Activated CD4-positive, alpha-beta T cell treated with anti-CD3 and anti-CD28 coated beads, Interleukin-2, amount 10 ng/mL, durations not matched to agents 7 days and 5 days (primary cell): Measurements from ENCODE around the gene HUNK. TPM values are rescaled to one million over a fixed set of nuclear protein-coding genes. Genes with fewer than 3 reads are reported as not detected.
"Not testable (repeated sequence)": the region's sequence is repeated elsewhere in the genome, so short reads cannot be mapped to it uniquely, and the experiment has no call there.

Experiments used
- CTCF ChIA-PET: fragments of 350-600 bp; sonication (Branson Sonifier 250); formaldehyde crosslinking; loops from one replicate; lab custom pipeline; 2021; ENCODE audit warnings: antibody characterized with exemption; lab: Charles Lee
- POLR2A ChIA-PET: fragments of 350-600 bp; sonication (Branson Sonifier 250); formaldehyde crosslinking; loops from one replicate; lab custom pipeline; 2021; ENCODE audit warnings: antibody characterized with exemption; lab: Charles Lee
- DNase-seq: peaks from one replicate; pipeline ENCODE4 v3.0.0-alpha.2; 2020
- H3K27ac Mint-ChIP-seq: one replicate; pipeline ENCODE4 v1.8.0; 2021; ENCODE audit warnings: mild to moderate bottlenecking, moderate library complexity, mixed read lengths
- H3K27me3 Mint-ChIP-seq: one replicate; pipeline ENCODE4 v1.8.0; 2021; ENCODE audit warnings: mixed read lengths
- H3K36me3 Mint-ChIP-seq: one replicate; pipeline ENCODE4 v1.8.0; 2021; ENCODE audit warnings: low read depth, mixed read lengths
- H3K4me1 Mint-ChIP-seq: one replicate; pipeline ENCODE4 v1.8.0; 2021; ENCODE audit warnings: mixed read lengths
- H3K4me3 Mint-ChIP-seq: one replicate; pipeline ENCODE4 v1.8.0; 2021; ENCODE audit warnings: mild to moderate bottlenecking, moderate library complexity, mixed read lengths
- H3K9me3 Mint-ChIP-seq: one replicate; pipeline ENCODE4 v1.8.0; 2021; ENCODE audit warnings: mixed read lengths
- total RNA-seq, 2 experiments: library from RNA; stranded (reverse); gene quantifications; one replicate each; pipeline ENCODE4 v1.2.3, GENCODE V29; 2021

The HUNK gene
- total RNA-seq, 2 experiments from 2014 or later: 0.15 to 0.17 TPM

DNA sequence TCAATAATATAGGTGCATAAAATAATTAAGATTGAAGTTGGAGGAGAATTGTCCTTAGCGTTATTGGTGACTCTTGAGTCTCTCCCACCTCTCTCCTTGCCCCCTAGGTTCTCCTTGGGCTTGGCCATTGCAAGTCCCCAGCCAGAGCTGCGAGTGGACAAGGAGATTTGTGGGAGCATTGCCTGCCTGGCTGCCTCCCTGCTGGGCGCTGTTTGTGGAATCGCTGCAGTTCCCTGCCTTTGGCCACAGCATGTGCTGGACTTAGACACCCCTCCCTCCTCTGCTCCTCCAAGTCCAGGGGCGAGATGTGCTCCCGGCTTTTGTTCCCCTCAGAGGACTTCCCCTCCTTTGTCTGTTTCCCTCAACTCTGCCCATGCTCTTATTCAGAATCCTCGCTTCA is 21.9 kb upstream of the HUNK start:
- no peak overlapping the region for H3K27ac Mint-ChIP-seq

DNA sequence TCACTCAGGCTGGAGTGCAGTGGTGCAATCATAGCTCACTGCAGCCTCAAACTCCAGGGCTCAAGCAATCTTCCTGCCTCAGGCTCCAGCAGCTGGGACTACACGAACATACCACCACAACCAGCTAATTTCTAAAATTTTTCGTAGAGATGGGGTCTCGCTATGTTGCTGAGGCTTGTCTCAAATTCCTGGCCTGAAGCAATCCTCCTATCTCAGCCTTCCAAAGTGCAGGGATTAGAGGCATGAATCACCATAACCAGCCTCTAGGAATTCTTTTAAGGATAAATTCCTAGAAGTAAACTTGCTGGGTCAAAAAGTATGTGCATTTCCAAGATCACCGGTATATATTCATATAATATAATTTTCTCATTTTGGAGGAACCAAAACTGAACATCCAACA is 17.6 kb upstream of the HUNK start:
- ChIA-PET CTCF (no interaction called here), POLR2A (no interaction called here)
- H3K36me3 Mint-ChIP-seq: no peaks in the 10 kb centered on the region
- H3K27ac Mint-ChIP-seq: no peak overlapping the region
- no peak overlapping the region for H3K4me3 Mint-ChIP-seq
- peaks cover 3% of the 10 kb centered on the region for H3K27me3 Mint-ChIP-seq
- H3K4me1 Mint-ChIP-seq: no peaks in the 10 kb centered on the region
- no peaks in the 10 kb centered on the region for H3K9me3 Mint-ChIP-seq
- DNase-seq: no peak

More for the DNA sequence above, 21.9 kb upstream of the HUNK start:
- H3K4me1 Mint-ChIP-seq: no peaks in the 10 kb centered on the region
- H3K27me3 Mint-ChIP-seq: peaks cover 4% of the 10 kb centered on the region
- H3K36me3 Mint-ChIP-seq: no peaks in the 10 kb centered on the region
- ChIA-PET POLR2A (no interaction called here), CTCF (no interaction called here)
- no peaks in the 10 kb centered on the region for H3K9me3 Mint-ChIP-seq
- DNase-seq: no peak
- no peak overlapping the region for H3K4me3 Mint-ChIP-seq

DNA sequence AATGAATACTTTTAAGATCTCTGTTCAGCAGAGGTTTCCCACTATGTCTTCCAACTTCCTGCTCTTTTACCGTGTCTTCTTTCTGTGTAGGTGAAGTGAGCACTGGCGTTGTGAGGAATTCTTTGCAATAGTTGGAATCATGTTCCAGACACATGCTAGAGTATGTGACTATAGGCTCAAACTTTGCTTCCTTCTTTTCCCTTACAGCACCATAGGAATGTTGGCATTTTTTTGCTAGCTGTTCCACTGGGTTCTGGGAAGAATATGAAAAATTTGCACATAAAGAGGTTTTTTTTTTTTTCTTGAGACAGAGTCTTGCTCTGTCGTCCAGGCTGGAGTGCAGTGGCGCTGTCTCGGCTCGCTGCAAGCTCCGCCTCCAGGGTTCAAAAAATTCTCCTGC is 15.7 kb upstream of the HUNK start:
- H3K4me1 Mint-ChIP-seq: no peaks in the 10 kb centered on the region
- no peaks in the 10 kb centered on the region for H3K36me3 Mint-ChIP-seq
- H3K27me3 Mint-ChIP-seq: peaks cover 3% of the 10 kb centered on the region
- POLR2A ChIA-PET: no interaction called here
- CTCF ChIA-PET: no interaction called here
- H3K27ac Mint-ChIP-seq: no peak overlapping the region
- no peak for DNase-seq
- H3K4me3 Mint-ChIP-seq: no peak overlapping the region
- H3K9me3 Mint-ChIP-seq: no peaks in the 10 kb centered on the region

DNA sequence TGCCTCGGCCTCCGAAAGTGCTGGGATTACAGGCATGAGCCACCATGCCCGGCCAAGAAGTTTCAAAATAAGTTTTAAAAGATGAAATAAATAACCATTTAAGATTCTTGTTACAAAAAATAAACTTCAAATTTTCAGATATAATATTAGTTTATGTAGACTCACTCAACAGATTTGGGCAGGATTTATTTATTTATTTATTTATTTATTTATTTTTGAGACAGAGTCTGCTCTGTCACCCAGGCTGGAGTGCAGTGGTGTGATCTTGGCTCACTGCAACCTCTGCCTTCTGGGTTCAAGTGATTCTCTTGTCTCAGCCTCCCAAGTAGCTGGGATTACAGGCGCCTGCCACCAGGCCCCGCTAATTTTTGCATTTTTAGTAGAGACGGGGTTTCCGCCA is 15.2 kb upstream of the HUNK start:
- H3K9me3 Mint-ChIP-seq, H3K27me3 Mint-ChIP-seq, H3K36me3 Mint-ChIP-seq, DNase-seq, H3K27ac Mint-ChIP-seq, H3K4me3 Mint-ChIP-seq, POLR2A ChIA-PET, CTCF ChIA-PET, H3K4me1 Mint-ChIP-seq: not testable (repeated sequence)

DNA sequence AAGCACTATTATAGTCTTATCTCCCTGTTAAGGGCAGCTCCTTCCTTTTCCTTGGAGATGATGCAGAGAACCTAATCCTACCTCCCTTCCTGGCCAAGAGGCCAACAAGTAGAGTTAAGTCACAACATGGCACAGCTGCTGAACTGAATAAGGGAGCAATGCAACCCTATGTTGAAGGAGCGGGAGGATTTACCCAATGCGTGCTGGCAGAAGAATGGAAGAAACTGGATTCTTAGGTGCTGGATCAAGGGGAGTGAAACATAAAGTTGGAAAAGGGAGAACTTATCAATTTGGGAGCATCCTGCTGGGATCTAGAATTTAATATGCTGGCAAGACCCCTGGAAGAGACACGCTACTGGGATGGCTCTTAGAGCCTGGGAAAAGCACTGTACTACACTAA is 12.0 kb upstream of the HUNK start:
- H3K4me3 Mint-ChIP-seq: no peak overlapping the region
- no peak overlapping the region for H3K27ac Mint-ChIP-seq
- no peak for DNase-seq
- no peaks in the 10 kb centered on the region for H3K27me3 Mint-ChIP-seq
- no peaks in the 10 kb centered on the region for H3K4me1 Mint-ChIP-seq
- CTCF ChIA-PET: no interaction called here
- H3K9me3 Mint-ChIP-seq: no peaks in the 10 kb centered on the region
- H3K36me3 Mint-ChIP-seq: no peaks in the 10 kb centered on the region
- POLR2A ChIA-PET: no interaction called here

DNA sequence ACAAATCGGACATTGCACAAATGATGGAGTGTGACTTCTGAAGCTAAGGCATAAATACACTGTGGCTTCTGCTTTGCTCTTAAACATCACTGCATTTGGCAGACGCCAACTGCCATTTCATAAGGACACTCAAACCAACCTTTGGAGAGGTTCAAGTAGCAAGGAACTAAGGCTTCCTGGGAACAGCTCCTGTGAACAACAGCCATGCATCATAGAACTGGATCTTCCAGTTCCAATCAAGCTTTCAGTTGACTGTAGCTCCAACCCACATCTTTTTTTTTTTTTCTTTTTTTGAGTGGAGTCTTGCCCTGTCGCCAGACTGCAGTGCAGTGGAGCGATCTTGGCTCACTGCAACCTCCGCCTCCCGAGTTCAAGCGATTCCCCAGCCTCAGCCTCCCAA is 10.7 kb upstream of the HUNK start:
- H3K27ac Mint-ChIP-seq: no peak overlapping the region
- no peaks in the 10 kb centered on the region for H3K9me3 Mint-ChIP-seq
- H3K4me1 Mint-ChIP-seq: no peaks in the 10 kb centered on the region
- H3K4me3 Mint-ChIP-seq: no peak overlapping the region
- no peak for DNase-seq
- no peaks in the 10 kb centered on the region for H3K36me3 Mint-ChIP-seq
- H3K27me3 Mint-ChIP-seq: no peaks in the 10 kb centered on the region
- POLR2A ChIA-PET: interaction anchor here (0.5 kb wide), 1 partner anchor 153 kb away, joined by 5 read pairs; no protein-coding TSS in a partner anchor
- CTCF ChIA-PET: interaction anchor here (0.6 kb wide), 1 partner anchor 598 kb away, joined by 3 read pairs; no protein-coding TSS in a partner anchor

DNA sequence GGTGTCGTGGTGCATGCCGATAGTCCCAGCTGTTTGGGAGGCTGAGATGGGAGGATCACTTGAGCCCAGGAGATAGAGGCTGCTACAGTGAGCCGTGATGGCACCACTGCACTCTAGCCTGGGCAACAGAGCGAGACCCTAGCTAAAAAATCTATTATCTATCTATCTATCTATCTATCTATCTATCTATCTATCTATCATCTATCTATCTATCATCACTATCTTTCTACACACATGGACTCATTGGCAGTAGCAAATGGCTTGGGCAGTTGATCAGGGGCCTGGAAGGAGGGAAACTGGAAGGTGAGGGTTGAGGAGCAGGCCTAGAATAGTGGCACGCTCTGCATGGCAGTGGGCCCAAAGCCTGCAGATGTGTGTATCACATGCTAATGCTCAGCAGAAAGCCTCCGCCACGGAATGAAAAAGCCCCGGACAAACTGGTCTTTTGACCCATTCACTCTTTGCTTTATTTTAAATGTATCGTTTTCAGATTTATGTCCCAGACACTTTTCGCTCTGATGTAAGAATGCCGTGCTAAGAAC is 7.3 kb upstream of the HUNK start:
- no peak overlapping the region for H3K27ac Mint-ChIP-seq
- no peak for DNase-seq
- no peaks in the 10 kb centered on the region for H3K36me3 Mint-ChIP-seq
- no peaks in the 10 kb centered on the region for H3K4me1 Mint-ChIP-seq
- H3K27me3 Mint-ChIP-seq: peaks cover 20% of the 10 kb centered on the region
- H3K9me3 Mint-ChIP-seq: no peaks in the 10 kb centered on the region
- POLR2A ChIA-PET: no interaction called here
- no peak overlapping the region for H3K4me3 Mint-ChIP-seq
- CTCF ChIA-PET: no interaction called here

DNA sequence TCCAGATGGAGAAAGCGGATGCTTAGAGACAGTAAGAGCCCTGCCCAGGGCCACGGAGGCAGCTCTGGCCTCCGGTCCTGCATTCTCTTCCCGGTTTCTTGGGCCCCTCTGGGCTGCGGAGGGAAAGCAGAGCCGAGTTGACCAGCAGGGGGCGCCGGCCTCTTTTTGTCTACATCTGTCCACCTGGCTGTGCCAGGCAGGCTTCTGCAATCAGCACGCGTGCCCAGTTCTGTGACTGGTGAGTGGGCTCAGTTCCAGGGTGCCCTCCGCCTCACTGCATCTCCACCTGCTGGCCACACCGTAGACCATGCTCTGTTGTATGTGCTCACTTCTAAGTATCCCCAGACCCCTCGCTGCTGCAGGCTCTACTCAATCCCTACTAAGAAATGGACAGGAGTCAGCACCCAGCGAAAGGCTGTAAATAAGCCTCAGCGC is 6.7 kb upstream of the HUNK start:
- H3K4me3 Mint-ChIP-seq: no peak overlapping the region

DNA sequence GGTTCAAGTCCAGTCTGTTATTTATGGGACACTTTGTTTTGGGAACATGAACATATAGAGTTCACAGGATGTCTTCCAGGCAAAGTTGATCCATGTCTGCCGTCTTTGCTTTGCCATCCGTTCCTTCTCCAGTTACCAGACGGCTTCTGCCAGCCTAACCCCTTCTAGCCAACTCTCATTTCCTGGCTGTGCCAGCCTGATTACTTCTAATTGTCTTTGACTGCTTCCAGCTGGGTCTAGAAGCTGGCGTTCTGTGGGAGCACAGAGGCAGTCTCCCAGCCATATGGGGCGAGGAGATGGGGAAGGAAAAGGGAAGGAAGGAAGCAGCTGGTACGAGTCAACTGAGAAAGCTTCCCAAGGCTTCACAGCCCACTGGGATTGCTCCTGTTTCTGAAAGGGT is 3.1 kb upstream of the HUNK start:
- ChIA-PET CTCF (no interaction called here), POLR2A (no interaction called here)
- Mint-ChIP-seq H3K9me3 (no peaks in the 10 kb centered on the region), H3K27me3 (peaks cover 41% of the 10 kb centered on the region), H3K36me3 (no peaks in the 10 kb centered on the region), H3K4me3 (no peak overlapping the region), H3K4me1 (peaks cover 8% of the 10 kb centered on the region), H3K27ac (no peak overlapping the region)
- DNase-seq: no peak

More for the DNA sequence above, 6.7 kb upstream of the HUNK start:
- Mint-ChIP-seq H3K27me3 (peaks cover 23% of the 10 kb centered on the region), H3K9me3 (no peaks in the 10 kb centered on the region), H3K4me1 (no peaks in the 10 kb centered on the region), H3K27ac (no peak overlapping the region), H3K36me3 (no peaks in the 10 kb centered on the region)
- CTCF ChIA-PET: no interaction called here
- POLR2A ChIA-PET: no interaction called here
- peak; percentile 73 for DNase-seq

DNA sequence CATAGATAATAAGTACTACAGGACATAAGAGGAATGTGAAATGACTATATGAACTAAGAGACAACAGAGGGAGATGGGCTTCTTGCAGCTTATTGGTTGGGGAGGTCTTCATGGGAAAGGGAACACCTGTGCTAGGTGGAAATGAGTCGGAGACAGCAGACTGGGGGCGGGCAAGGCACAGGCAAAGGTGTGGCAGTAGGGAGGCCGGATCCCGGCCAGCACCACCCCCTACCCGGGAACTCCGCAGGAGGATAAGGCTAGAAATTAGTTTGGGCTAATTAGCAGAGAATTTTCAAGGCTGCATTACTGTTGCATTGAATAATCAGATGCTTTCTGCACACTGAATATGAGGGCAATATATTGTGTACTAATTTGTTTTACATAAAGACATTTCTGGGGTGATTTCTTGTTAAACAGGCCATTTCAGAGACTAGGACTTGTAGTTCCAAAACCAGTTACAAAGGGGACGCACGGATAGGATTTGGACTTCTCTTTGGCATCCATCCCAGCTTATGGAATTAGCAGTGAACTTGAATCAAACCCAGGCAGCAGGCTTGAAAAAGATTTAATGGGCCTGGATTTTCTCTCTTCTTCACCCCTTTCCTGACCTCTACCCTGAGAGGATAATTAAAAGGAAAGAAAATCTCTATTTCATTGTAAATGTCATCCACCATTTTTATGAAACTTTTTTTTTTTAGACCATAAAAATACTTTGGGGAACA is 2.2 kb upstream of the HUNK start:
- CTCF ChIA-PET: no interaction called here
- POLR2A ChIA-PET: no interaction called here
- no peak for DNase-seq
- Mint-ChIP-seq H3K4me1 (peaks cover 8% of the 10 kb centered on the region), H3K9me3 (no peaks in the 10 kb centered on the region), H3K4me3 (no peak overlapping the region), H3K27ac (no peak overlapping the region), H3K36me3 (no peaks in the 10 kb centered on the region), H3K27me3 (peaks cover 48% of the 10 kb centered on the region)

DNA sequence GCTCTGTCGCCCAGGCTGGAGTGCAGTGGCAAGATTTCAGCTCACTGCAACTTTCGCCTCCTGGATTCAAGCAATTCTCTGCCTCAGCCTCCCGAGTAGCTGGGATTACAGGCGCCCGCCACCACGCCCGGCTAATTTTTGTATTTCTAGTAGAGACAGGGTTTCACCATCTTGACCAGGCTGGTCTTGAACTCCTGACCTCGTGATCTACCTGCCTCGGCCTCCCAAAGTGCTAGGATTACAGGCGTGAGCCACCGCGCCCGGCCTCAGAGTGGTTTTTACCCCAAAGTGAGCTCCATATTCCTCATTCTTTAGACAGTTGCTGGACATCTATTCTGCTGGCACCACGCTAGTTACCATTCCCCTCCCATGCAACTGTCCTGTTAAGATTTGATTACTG is 1.4 kb upstream of the HUNK start:
- POLR2A ChIA-PET, CTCF ChIA-PET, H3K4me3 Mint-ChIP-seq, H3K4me1 Mint-ChIP-seq, H3K36me3 Mint-ChIP-seq, H3K9me3 Mint-ChIP-seq, H3K27ac Mint-ChIP-seq, DNase-seq: not testable (repeated sequence)
- H3K27me3 Mint-ChIP-seq: peaks cover 55% of the 10 kb centered on the region

DNA sequence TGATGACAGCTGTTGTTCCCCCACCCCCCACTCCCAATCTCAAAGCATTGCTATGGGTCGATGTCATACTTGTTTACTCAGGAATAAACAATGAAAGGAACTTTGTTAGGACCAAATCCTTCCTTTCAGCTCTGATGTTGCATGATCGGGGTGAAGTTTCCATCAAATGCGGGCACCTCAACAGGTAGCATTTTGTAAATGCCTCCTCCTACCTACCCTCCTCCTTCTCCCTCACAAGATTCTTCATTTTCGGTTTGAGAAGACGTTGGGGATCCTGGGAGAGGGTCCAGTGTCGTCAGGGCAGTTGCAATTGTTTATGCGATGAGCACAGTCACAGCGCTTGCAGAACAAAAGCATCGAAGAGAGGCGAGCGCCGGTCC is 758 bp upstream of the HUNK start:
- H3K9me3 Mint-ChIP-seq: no peaks in the 10 kb centered on the region
- no peak for DNase-seq
- H3K27me3 Mint-ChIP-seq: peaks cover 57% of the 10 kb centered on the region
- POLR2A ChIA-PET: no interaction called here
- H3K27ac Mint-ChIP-seq: no peak overlapping the region
- CTCF ChIA-PET: no interaction called here
- no peaks in the 10 kb centered on the region for H3K36me3 Mint-ChIP-seq
- peaks cover 8% of the 10 kb centered on the region for H3K4me1 Mint-ChIP-seq
- H3K4me3 Mint-ChIP-seq: peak overlapping the region; percentile 68

DNA sequence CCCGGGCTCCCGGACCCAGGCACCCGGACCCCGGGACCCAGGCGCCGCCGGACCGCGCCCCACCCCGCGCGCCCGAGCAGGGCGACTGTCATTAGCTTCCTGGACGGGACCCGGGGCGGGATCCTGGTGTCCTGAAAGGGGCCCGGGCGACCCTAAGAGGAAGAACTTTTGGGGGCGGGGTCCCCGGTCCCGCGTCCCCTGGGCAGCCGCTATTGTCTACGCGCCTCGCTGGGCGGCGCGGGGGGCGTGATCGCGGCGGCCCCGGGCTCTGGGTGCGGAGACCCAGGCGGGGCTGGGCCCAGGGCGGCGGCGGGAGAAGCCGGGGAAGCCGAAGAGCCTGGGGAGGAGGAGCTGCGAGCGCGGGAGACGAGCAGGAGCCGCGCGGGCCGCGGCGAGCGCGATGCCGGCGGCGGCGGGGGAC is 465 bp downstream of the HUNK start:
- Mint-ChIP-seq H3K36me3 (no peaks in the 10 kb centered on the region), H3K9me3 (no peaks in the 10 kb centered on the region), H3K4me3 (no peak overlapping the region), H3K27me3 (peaks cover 63% of the 10 kb centered on the region), H3K4me1 (peaks cover 8% of the 10 kb centered on the region), H3K27ac (no peak overlapping the region)
- POLR2A ChIA-PET: no interaction called here
- no peak for DNase-seq
- CTCF ChIA-PET: no interaction called here
